Amniotic stem cell (primary cell): ENCODE data around the gene TCN2.
"Not testable (repeated sequence)": the region's sequence is repeated elsewhere in the genome, so short reads cannot be mapped to it uniquely, and the experiment has no call there.

Source experiments
- DNase-seq: peaks from one replicate; lab custom pipeline; 2025; lab: John Stamatoyannopoulos, UW

The TCN2 gene

DNA sequence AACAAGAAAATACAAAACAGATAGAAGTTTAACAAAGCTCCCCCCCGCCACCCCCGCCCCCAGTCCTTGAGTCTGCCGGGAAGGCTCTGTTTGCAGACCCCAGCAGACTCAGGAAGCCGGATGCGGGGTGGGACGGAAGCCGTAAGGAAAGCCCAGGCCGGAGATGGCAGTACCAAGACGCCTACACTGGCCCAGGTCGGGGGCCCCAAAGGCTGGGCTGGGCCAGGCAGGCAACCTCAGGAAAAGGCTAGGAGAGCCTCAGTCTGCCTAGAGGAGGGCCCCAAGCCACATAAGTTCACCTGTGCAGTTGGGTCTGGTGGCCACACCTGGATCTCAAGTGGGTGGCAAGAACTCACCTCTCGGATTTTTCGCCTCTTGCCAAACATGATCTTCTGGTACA, 28.5 kb upstream of the TCN2 start:
- no peak for DNase-seq

DNA sequence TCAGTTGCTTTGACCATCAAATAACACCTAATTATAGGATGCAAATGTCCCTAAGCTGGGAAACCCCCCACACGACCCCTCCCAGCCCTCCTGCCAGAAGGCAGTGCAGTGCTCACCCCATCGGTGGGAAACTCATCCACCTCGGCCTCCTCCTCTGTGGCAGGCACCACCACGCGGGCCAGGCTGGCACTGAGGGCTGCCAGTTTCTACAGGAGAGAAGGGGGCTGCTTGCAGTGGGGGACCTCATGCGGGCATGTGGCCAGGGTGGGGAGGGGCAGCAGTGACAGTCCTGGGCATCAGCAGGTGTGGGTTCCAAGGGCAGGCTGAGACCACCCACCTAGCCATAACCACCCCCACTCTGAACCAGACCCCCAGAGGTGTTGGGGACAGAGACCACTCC, 26.1 kb upstream of the TCN2 start:
- DNase-seq: no peak

- DNase-seq: no peak
Observed at GRCh38 chr22:30582051-30582450, 24.9 kb upstream of the TCN2 start.

GRCh38 chr22:30582788-30583545, 24.0 kb upstream of the TCN2 start:
- no peak for DNase-seq

DNA sequence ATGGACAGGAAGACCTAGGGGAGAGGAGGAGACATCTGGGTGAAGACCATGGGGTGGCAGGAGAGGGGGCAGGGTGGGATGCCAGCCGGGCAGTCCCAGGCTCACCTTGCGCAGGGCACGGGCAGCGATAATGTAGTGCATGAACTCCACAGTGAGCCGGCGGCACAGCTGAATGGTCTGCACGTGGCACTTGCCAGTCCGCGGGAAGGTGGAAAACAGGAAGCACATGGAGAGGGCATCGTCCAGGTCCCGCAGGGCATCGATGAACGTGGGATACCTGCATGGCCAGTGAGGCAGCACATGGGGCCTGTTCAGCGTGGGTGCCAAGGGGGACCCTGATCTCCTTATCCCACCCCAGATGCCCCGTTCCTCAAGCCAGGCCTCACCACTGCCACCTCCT, 22.5 kb upstream of the TCN2 start:
- DNase-seq: no peak

- no peak for DNase-seq
Observed at GRCh38 chr22:30586414-30586813, 20.6 kb upstream of the TCN2 start.

- no peak for DNase-seq
Observed at GRCh38 chr22:30591191-30591587, 15.8 kb upstream of the TCN2 start.

DNA sequence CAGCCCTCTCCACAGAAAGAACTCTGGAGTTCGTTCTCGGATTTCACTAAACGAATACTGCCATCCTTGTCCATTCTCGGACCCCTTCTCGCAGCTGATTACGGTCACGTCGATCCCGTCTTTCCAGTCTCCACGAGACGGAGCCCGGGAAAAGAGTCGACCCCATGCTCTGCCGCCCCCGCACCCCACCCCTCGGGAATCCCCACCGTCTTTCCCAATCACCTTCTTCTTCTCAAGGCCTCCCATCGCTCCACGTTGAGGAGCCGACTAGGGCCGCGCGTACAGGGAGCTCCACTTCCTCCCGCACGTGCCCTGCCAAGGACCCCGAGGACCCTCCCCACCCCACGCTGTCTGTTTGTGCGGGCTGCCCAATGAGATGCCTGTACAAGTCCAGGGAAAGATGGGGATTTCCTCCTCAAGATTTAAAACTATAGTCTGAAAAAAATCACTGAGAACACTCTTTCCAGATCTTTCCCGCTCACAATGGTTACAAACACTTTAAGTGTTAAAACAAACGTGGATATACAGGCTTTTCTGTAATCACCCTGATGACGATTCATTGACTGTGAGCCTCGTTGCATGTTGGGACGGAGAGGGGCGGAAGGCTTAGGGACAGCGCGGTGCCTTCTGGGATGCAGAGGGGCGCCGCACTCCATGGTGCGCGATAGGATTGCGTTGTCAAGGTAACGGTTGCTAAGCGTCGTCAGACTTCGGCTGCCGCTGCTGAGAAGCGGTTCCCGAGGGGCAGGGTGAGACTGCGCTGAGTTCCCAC, 15.2 kb upstream of the TCN2 start, which contains the start of gene PES1:
Gene PES1 (minus strand): TSS at position 323 of the 772 bp plus-strand sequence. CDS start 77 bp downstream, at position 246.
- DNase-seq: peak; percentile 97

DNA sequence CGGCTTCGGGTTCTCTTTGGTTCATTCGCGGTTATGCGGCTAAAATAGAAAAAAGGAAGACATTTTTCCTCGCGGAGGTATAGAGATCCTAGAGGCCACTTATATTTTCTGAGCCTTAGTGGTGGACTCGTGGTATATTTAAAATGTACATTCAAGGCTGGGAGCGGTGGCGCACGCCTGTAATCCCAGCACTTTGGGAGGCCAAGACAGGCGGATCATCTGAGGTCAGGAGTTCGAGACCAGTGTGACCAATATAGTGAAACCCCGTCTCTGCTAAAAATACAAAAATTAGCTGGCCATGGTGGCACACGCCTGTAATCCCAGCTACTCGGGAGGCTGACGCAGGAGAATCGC, 14.6 kb upstream of the TCN2 start:
- not testable (repeated sequence) for DNase-seq

DNA sequence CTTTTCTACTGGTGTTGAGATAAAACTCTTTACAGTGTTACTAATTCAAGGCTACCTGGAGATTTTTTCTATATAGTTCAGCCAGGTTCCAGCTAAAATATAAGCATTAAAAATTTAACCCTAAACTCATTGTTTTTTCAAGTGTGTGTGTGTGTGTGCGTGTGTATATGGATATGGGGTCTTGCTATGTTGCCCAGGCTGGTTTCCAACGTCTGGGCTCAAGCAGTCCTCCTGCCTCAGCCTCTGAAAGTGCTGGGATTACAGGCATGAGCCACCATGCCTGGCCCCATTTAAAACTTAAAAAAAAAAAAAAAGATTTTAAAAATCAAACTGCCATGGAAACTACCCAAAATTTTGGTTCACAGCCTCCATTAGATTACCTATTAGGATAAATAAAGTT, 10.8 kb upstream of the TCN2 start:
- DNase-seq: no peak

DNA sequence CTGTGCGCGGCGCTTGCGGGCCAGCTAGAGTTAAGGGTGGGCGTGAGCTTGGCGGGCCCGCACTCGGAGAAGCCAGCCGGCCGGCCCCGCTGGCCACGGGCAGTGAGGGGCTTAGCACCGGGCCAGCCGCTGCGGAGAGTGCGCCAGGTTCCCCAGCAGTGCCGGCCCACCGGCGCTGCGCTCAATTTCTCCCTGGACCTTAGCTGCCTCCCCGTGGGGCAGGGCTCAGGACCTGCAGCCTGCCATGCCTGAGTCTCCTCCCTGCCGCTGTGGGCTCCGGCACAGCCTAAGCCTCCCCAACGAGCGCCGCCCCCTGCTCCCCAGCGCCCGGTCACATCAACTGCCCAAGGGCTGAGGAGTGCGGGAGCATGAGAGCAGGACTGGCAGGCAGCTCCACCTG, 10.1 kb upstream of the TCN2 start:
- no peak for DNase-seq

DNA sequence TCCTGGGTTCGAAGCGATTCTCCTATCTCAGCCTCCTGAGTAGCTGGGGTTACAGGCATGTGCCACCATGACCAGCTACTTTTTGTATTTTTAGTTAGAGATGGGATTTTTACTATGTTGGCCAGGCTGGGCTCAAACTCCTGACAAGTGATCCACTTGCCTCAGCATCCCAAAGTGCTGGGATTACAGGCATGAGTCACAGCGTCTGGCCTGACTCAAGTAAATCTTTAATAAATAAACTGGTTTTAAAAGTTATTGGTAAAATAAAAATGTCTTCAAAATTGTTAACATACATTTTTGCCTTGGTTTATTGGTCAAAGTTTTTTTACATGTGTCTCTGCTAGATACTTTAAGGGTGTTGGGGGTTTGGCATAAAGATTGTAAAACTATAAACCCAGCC, 8.0 kb upstream of the TCN2 start:
- DNase-seq: no peak

DNA sequence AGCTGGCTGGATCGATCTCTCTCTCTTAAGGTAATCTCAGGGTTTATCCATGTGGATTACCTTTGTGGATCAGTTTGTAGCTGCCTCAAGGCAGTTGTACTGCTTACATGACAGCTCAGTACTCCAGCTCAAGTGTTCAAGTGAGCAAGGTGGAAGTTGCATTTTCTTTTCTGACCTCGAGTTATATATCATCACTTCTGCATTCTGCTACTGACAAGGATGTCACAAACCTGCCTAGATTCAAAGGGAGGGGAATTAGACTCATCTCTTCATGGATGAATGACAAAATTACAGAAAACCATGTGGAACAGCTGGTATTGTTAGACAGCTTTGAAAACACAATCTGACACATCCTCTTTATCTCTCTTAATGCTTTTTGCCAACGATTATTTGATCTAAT, 6.1 kb upstream of the TCN2 start:
- DNase-seq: no peak

GRCh38 chr22:30601464-30601863, 5.5 kb upstream of the TCN2 start:
- no peak for DNase-seq

DNA sequence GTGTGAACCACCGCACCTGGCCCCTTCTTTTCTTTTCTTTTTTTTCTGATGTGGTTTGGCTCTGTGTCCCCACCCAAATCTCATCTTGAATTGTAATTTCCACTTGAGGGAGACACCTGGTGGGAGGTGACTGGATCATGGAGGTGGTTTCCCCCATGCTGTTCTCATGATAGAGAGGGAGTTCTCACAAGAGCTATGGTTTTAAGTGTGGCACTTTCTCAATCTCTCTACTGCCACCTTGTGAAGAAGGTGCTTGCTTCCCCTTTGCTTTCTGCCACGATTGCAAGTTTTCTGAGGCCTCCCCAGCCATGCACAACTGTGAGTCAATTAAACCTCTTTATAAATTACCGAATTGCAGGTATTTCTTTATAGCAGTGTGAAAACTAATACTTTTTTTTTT, 4.9 kb upstream of the TCN2 start:
- DNase-seq: no peak

- DNase-seq: no peak
Observed at GRCh38 chr22:30603801-30604200, 3.2 kb upstream of the TCN2 start.

DNA sequence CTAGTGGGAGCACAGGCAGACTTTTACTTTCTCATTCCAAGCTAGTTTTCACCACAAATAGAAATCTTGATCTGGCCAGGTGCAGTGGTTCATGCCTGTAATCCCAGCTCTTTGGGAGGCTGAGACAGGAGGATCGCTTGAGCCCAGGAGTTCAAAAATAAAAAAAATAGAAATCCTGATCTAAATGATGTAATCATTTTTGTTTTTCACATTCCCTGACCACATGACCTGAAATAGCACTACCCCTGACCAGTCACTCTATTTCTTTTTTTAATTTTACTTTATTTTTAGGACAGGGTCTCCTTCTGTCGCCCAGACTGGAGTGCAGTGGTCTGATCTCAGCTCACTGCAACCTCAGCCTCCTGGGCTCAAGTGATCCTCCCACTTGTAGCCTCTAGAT, 2.3 kb upstream of the TCN2 start:
- DNase-seq: no peak

- no peak for DNase-seq
Observed at GRCh38 chr22:30605449-30606110, 1.4 kb upstream of the TCN2 start.

DNA sequence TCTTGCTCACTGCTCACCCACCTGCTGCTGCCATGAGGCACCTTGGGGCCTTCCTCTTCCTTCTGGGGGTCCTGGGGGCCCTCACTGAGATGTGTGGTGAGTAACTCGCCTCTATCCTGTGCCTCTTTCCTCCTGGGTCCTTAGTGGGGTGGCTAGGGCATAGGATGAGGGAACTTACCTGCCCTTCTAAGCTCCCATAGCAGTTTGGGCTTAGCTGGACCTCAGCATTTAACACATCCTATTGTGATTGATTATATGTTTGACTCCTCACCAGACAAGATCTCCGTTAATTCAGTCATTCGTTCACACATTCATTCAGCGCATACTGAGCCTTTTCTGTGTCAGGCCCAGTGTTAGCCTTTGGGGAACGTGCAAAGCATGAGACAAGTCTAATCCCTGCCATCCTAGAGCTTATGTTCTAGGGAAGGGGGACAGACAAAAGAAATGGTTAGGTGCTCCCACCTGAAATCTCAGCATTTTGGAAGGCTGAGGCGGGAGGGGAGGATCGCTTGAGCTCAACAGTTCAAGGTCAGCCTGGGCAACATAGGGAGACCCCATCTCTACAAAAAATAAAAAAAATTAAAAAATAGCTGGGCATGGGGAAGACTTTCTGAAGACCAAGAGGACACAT, 441 bp downstream of the TCN2 start:
- no peak for DNase-seq

GRCh38 chr22:30607939-30608338, 965 bp downstream of the TCN2 start:
- DNase-seq: no peak

DNA sequence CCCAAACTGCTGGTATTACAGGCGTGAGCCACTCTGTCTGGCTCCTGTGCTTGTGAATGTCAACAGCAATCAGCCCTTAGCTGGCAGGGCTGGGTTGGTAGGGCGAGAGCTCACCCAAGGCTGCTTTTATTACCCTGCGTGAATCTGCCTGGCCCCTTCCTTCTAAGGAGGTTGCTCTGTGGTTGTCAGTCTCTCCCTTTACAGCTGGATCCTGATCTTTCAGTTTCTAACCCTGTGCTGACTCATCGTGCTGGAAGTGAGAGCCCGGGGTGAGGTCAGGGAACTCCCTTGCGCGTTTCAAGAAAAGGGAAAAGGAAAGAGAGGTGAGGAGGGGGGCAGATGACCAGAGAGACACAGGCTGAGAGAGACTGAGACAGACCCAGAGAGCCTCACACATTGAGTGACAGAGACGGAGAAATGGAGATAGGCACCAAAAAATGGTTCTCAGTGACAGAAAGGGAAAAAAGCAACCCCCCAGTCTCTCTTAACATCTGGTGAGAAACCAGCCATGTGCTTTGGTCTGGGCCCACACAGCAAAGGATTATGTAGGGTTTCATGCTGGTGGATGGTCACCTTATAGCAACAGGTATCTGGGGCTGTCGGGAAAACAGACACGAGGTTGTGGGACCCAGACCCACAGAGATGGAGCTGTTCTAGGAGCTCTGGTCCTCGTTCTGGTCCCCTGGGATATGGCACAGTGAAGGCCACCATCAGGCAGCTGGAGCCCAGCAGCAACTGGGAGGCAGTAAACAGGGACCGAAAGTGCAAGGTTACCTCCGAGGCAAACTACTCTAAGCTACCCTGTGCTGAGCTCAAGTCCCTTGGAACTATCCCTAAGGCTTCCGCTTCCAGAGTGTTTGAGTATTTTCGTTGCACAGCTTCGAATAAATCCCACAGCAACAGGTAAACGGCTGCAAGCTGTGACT, 2.5 kb downstream of the TCN2 start:
- DNase-seq: peak; percentile 60

- no peak for DNase-seq
Observed at GRCh38 chr22:30610299-30610698, 3.3 kb downstream of the TCN2 start.
